Right lobe of liver (tissue), 6 donors: ENCODE results near the gene SLC47A2. TPM values are rescaled to one million over a fixed set of nuclear protein-coding genes. Genes with fewer than 3 reads are reported as not detected.
"Not testable (repeated sequence)": the region's sequence is repeated elsewhere in the genome, so short reads cannot be mapped to it uniquely, and the experiment has no call there.

Experiments used
- ATAC-seq, 4 donors: fragments of 200-7000 bp; cut with Tn5 transposase; one replicate each; pipeline ENCODE4 v1.9.1; 2020; ENCODE audit warnings: mild to moderate bottlenecking in 4 of 4, moderate library complexity in 4 of 4
- DNase-seq, 3 donors: peaks; one replicate each; pipeline ENCODE4 v3.0.0-alpha.2; 2020
- H3K27ac ChIP-seq, 3 donors: fragments of 200-600 bp; one replicate each; pipeline ENCODE4 v1.8.0; 2022
- H3K27me3 ChIP-seq, 2 donors: fragments of 200-600 bp; one replicate each; pipeline ENCODE4 v1.8.0; 2022
- H3K36me3 ChIP-seq, 4 donors: fragments of 200-600 bp; sonication (generic) in 1 of 4; one replicate each; pipeline versions ENCODE4 v1.5.1 to v1.8.0; 2017 to 2022; ENCODE audit warnings: control low read depth in 1 of 4
- H3K4me1 ChIP-seq, 4 donors: fragments of 200-600 bp; sonication (generic) in 1 of 4; one replicate each; pipeline versions ENCODE4 v1.5.1 to v1.8.0; 2017 to 2022; ENCODE audit warnings: control low read depth in 1 of 4
- H3K4me3 ChIP-seq, 3 donors: fragments of 200-600 bp; one replicate each; pipeline ENCODE4 v1.8.0; 2022
- H3K9me3 ChIP-seq, 4 donors: fragments of 200-600 bp; sonication (generic) in 1 of 4; one replicate each; pipeline versions ENCODE4 v1.5.1 to v1.8.0; 2017 to 2022; ENCODE audit warnings: control low read depth in 1 of 4
- POLR2A ChIP-seq: fragments of 450-650 bp; IDR thresholded peaks from one replicate; pipeline ENCODE4 v1.6.1; 2017; ENCODE audit warnings: antibody characterized with exemption, mild to moderate bottlenecking
- WGBS: methylation state at CpG from one replicate; pipeline ENCODE4 v1.1.6; 2018; ENCODE audit warnings: low coverage, low lambda C conversion rate; ENCODE audit not compliant: insufficient coverage; ENCODE audit errors: missing lambda C conversion rate; 5-methylcytosine and 5-hydroxymethylcytosine counted together
- intact Hi-C, 2 donors: fragments of 100-400 bp; cut with DNase I; formaldehyde crosslinking; loops; one replicate each; pipeline versions ENCODE4 v1.11.2 to v1.14.1; 2022
- long read RNA-seq: library from polyadenylated mRNA; unstranded; transcript quantifications from one replicate; pipeline ENCODE4 v2.0.0, GENCODE V29; 2019
- total RNA-seq, 6 experiments: library from RNA; depleted of rRNA in 2 of 6; stranded (reverse); fragments of >200 nt in 2 of 6; fragmentation: NEBNext Ultra II Directional in 3 of 6; extraction: Animal tissue kit (Norgen Biotek cat#: 25700) in 3 of 6; gene quantifications; one replicate each; pipeline versions ENCODE4 v1.1.0 to v1.2.4, GENCODE V29; 2016 to 2023
- TF ChIP-seq, protein P1 (sequence below), 4 donors: fragments of 200-600 bp in 3 of 4; fragments of 450-650 bp in 1 of 4; IDR thresholded peaks; one replicate each; pipeline versions ENCODE4 v1.5.1 to v1.8.0; 2016 to 2022; ENCODE audit warnings: antibody characterized with exemption in 4 of 4, mild to moderate bottlenecking in 2 of 4
- donor health status: DM: no; HTN: yes; CAD: no.
- donor health status: DM: no; HTN: no; CAD: no.
- donor health status: DM: no; HTN: no; CAD: no.
- donor health status: DM: no; HTN: yes; CAD: no.
- donor health status: DM: no; HTN: yes; CAD: no.

SLC47A2 gene, protein sequence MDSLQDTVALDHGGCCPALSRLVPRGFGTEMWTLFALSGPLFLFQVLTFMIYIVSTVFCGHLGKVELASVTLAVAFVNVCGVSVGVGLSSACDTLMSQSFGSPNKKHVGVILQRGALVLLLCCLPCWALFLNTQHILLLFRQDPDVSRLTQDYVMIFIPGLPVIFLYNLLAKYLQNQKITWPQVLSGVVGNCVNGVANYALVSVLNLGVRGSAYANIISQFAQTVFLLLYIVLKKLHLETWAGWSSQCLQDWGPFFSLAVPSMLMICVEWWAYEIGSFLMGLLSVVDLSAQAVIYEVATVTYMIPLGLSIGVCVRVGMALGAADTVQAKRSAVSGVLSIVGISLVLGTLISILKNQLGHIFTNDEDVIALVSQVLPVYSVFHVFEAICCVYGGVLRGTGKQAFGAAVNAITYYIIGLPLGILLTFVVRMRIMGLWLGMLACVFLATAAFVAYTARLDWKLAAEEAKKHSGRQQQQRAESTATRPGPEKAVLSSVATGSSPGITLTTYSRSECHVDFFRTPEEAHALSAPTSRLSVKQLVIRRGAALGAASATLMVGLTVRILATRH
- not detected for total RNA-seq
- long read RNA-seq, partial matches to known transcripts = 0 of 1 reads
- long read RNA-seq, other reads (novel, unspliced or antisense) = 1 of 1 reads

DNA sequence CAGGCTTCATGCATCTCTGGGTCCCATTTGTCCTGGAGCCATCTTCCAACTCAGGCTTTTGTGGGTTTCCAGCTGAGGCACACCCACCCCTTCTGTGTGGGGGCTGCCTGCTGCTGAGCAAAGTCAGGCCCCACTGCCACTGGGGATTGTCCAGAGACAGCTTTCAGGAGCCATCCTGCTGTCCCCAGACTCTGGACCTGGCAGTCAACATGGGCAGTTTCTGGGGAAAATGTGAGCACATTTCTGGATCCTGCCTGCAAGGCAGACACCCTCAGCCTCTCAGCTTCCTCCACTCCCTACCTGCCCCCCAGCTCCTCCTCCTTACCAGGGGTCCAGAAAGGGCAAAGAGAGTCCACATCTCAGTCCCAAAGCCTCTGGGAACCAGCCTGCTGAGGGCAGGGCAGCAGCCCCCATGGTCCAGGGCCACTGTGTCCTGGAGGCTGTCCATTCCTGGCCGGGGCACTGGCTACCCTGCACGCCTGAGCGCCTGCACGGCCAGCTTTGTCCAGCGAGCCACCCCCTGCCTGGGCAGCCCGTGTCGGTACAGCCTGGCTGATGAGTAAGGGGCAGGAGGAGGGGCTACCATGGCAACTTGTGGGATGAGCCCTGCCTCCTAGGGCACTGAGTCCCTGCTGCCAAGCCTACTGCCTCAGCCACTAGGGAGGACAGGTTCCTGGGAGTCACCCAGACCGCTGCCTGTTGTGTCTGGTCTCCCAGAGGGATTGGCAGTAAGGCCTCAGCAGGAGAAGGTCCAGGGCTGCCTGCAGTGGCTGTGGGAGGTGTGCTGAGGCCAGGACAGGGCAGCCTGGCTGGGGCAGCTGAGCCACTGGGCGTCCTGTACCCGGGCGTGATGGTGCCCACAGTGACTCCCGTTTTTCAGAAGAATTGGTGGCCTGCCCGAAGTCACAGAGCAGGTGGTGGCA, at the start of gene SLC47A2:
SLC47A2 (minus strand) TSS at position 477 of the 923 bp plus-strand sequence; CDS start at position 448, 29 bp downstream.
- intact Hi-C loops = no loop called here
- DNase-seq (no peak), ATAC-seq (no peak)
- TF ChIP-seq POLR2A = no peak
- TF ChIP-seq, protein P1, sequence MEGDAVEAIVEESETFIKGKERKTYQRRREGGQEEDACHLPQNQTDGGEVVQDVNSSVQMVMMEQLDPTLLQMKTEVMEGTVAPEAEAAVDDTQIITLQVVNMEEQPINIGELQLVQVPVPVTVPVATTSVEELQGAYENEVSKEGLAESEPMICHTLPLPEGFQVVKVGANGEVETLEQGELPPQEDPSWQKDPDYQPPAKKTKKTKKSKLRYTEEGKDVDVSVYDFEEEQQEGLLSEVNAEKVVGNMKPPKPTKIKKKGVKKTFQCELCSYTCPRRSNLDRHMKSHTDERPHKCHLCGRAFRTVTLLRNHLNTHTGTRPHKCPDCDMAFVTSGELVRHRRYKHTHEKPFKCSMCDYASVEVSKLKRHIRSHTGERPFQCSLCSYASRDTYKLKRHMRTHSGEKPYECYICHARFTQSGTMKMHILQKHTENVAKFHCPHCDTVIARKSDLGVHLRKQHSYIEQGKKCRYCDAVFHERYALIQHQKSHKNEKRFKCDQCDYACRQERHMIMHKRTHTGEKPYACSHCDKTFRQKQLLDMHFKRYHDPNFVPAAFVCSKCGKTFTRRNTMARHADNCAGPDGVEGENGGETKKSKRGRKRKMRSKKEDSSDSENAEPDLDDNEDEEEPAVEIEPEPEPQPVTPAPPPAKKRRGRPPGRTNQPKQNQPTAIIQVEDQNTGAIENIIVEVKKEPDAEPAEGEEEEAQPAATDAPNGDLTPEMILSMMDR (IDR thresholded peaks at IDR 0.05) = no peak
- no peaks in the 10 kb centered on the region for H3K36me3 ChIP-seq
- WGBS = no CpG with 5 or more reads among the region's 13 CpGs
- H3K4me3 ChIP-seq = no peak within 1 kb of the TSS
- H3K4me1 ChIP-seq = peaks cover 0 to 10% (median 4%) of the 10 kb centered on the region in 4 donors
- no peak within 1 kb of the TSS for H3K27ac ChIP-seq
- no peaks in the 10 kb centered on the region for H3K9me3 ChIP-seq
- no peaks in the 10 kb centered on the region for H3K27me3 ChIP-seq

DNA sequence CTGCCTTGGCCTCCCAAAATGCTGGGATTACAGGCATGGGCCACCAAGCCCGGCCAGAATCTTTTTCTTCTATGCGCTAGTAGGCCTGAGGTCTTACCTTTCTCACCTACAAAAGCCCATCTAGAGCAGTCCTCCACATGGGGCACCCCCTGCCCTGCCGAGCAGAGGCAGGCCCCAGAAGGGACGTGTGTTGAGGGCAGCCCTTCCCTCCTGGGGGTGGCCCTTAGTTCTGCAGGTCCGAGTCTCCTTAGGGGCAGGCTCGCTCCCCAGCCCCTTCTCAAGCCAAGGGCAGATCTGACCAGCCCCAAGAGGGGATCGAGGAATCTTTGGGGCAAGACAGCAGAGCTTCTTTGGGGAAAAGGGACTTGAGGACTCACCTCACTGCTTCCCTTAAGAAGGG, 49.6 kb upstream of the SLC47A2 start:
- Histone ChIP-seq H3K9me3 (no peaks in the 10 kb centered on the region), H3K27me3 (no peaks in the 10 kb centered on the region), H3K4me1 (peaks cover 0 to 6% (median 2%) of the 10 kb centered on the region in 4 donors), H3K27ac (no peak overlapping the region), H3K36me3 (no peaks in the 10 kb centered on the region), H3K4me3 (no peak overlapping the region)
- ATAC-seq (no peak), DNase-seq (no peak)
- 70% methylated on average over 3 of the region's 7 CpGs for WGBS
- TF ChIP-seq POLR2A = no peak
- TF ChIP-seq, protein P1 (IDR thresholded peaks at IDR 0.05) = no peak
- intact Hi-C loops = loop anchor here in 1 of 2 donors (10.0 kb wide), 1 partner anchor 251 kb away; no protein-coding TSS in a partner anchor

DNA sequence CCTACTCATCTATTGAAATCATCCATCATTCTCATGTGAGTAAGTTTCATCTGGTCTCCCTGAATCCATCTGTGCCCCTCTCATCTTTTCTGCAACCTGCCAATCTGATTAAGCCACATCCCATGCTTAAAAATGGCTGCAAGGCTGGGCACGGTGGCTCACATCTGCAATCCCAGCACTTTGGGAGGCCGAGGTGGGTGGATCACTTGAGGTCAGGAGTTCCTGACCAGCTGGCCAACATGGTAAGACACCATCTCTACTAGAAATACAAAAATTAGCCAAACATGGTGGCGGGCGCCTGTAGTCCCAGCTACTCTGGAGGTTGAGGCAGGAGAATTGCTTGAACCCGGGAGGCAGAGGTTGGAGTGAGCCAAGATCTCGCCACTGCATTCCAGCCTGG, 47.6 kb upstream of the SLC47A2 start:
- not testable (repeated sequence) for H3K4me3 ChIP-seq, H3K9me3 ChIP-seq, H3K27ac ChIP-seq, ATAC-seq, DNase-seq, H3K36me3 ChIP-seq, H3K27me3 ChIP-seq, H3K4me1 ChIP-seq
- 88% methylated on average over 2 of the region's 6 CpGs for WGBS
- intact Hi-C loops = loop anchor here (5.0 to 10.0 kb wide), 2 partner anchors 247 to 249 kb away; no protein-coding TSS in a partner anchor

DNA sequence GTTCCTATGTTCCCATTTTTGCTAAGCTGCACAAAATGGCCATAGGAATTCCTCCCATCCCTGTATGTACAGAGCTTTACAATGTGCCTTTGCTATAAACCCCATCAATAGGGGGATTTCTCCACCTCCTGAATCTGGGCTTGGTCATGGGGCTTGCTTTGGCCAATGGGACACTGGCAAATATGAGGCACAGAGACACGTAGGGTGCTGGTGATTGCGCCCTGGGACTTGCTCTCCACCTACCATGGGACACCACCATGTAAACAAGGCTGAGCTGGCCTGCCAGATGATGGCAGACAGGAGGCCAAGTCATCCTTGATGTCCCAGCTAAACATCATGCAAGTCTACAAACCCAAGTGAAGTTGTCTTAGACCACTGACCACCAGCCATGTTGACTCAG, 47.0 kb upstream of the SLC47A2 start:
- Histone ChIP-seq H3K4me1 (peaks cover 0 to 6% (median 2%) of the 10 kb centered on the region in 4 donors), H3K9me3 (no peaks in the 10 kb centered on the region), H3K36me3 (no peaks in the 10 kb centered on the region), H3K4me3 (no peak overlapping the region), H3K27me3 (no peaks in the 10 kb centered on the region), H3K27ac (no peak overlapping the region)
- DNase-seq = no peak
- ATAC-seq = no peak
- no CpG with 5 or more reads among the region's 2 CpGs for WGBS
- intact Hi-C loops = loop anchor here (5.0 to 10.0 kb wide), 2 partner anchors 246 to 249 kb away; no protein-coding TSS in a partner anchor
- TF ChIP-seq, protein P1 (IDR thresholded peaks at IDR 0.05) = no peak
